Astrocyte (in vitro differentiated cells and primary cell): ENCODE data around the gene ELN.

Source experiments
- CTCF ChIP-seq: IDR thresholded peaks from 2 replicates; pipeline ENCODE4 v1.5.1; 2011; ENCODE audit warnings: low read depth, mild to moderate bottlenecking, inconsistent platforms, low read length, moderate library complexity; ENCODE audit not compliant: insufficient read depth
- EZH2 ChIP-seq: IDR thresholded peaks from 2 replicates; pipeline ENCODE4 v1.6.1; 2012; ENCODE audit warnings: mild to moderate bottlenecking, low read length, inconsistent platforms; ENCODE audit not compliant: insufficient read depth

- TF ChIP-seq CTCF = no peak
- no peak for TF ChIP-seq EZH2
Observed at GRCh38 chr7:74070619-74070921, 42.6 kb downstream of the ELN start.
